Measurements from ENCODE around the gene OGFOD3.

OGFOD3 gene

DNA sequence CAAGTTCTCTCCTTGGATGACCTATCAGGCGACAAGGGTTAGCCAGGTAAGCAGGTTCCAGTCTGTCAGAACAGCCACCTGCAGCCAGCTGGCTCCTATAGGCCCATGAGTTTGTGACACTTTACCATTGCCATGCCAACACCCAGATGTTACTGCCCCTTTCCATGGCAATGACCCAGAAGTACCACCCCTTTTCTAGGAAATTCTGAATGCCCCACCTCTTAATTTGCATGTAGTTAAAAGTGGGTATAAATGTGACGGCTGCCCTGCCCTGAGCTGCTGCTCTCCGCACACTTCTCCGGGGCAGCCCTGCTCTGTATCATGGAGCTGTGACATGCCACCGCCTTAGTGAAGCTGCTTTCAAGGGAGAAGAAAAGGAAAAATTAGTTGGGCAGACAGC, 74.8 kb downstream of the OGFOD3 start:
- H3K36me3 Mint-ChIP-seq (ENCODE audit: low read depth), result no peaks in the 10 kb centered on the region
- peaks cover 27% of the 10 kb centered on the region for H3K9me3 Mint-ChIP-seq
- no peak overlapping the region for H3K27ac Mint-ChIP-seq
- H3K27me3 Mint-ChIP-seq (ENCODE audit: low read depth, poor library complexity), result peaks cover 18% of the 10 kb centered on the region
- TF ChIP-seq, protein P1, sequence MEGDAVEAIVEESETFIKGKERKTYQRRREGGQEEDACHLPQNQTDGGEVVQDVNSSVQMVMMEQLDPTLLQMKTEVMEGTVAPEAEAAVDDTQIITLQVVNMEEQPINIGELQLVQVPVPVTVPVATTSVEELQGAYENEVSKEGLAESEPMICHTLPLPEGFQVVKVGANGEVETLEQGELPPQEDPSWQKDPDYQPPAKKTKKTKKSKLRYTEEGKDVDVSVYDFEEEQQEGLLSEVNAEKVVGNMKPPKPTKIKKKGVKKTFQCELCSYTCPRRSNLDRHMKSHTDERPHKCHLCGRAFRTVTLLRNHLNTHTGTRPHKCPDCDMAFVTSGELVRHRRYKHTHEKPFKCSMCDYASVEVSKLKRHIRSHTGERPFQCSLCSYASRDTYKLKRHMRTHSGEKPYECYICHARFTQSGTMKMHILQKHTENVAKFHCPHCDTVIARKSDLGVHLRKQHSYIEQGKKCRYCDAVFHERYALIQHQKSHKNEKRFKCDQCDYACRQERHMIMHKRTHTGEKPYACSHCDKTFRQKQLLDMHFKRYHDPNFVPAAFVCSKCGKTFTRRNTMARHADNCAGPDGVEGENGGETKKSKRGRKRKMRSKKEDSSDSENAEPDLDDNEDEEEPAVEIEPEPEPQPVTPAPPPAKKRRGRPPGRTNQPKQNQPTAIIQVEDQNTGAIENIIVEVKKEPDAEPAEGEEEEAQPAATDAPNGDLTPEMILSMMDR (IDR thresholded peaks at IDR 0.05), result no peak
- H3K4me1 Mint-ChIP-seq, result peaks cover 50% of the 10 kb centered on the region
- no peak overlapping the region for H3K4me3 Mint-ChIP-seq
- DNase-seq, result no peak

DNA sequence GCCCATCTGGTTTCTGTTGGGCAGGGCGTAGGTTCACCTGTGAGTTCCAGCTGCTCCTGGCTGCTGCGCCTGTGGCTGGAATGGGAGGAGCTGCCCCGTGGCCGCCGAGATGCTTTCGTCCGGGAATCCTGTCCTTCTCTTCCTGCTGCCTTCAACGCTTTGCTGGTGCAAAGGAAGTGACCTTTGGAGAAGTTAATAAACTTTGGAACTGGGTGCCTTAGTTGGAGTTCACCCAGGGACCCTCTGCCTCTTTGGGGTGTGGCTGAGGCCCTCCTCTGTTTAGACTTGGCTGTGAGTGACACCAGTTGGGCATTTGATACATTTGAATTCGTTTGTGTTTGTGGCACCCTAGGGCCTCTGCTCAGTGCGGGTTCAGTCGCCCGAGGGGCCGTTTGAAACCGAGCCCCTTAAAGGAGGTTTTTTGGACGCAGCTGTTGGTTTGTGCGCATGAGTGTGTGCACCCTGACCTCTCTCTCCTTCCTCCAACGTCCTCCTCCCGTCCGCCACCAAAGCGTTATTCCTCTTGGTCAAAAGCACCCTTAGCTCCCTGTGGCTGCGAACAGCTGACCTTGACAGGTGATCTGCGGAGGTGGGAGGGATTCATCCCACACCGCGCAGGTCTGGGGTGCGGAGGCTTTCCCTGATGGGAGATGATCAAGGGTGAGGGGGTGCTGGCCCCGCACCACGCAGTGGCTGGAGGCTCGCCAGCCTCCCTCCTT, 75.9 kb downstream of the OGFOD3 start:
- DNase-seq, result no peak
- peaks cover 51% of the 10 kb centered on the region for H3K4me1 Mint-ChIP-seq
- TF ChIP-seq, protein P1 (IDR thresholded peaks at IDR 0.05), result no peak
- peaks cover 18% of the 10 kb centered on the region for H3K27me3 Mint-ChIP-seq (ENCODE audit: low read depth, poor library complexity)
- no peaks in the 10 kb centered on the region for H3K36me3 Mint-ChIP-seq (ENCODE audit: low read depth)
- H3K4me3 Mint-ChIP-seq, result no peak overlapping the region
- H3K27ac Mint-ChIP-seq, result no peak overlapping the region
- H3K9me3 Mint-ChIP-seq, result peaks cover 27% of the 10 kb centered on the region

DNA sequence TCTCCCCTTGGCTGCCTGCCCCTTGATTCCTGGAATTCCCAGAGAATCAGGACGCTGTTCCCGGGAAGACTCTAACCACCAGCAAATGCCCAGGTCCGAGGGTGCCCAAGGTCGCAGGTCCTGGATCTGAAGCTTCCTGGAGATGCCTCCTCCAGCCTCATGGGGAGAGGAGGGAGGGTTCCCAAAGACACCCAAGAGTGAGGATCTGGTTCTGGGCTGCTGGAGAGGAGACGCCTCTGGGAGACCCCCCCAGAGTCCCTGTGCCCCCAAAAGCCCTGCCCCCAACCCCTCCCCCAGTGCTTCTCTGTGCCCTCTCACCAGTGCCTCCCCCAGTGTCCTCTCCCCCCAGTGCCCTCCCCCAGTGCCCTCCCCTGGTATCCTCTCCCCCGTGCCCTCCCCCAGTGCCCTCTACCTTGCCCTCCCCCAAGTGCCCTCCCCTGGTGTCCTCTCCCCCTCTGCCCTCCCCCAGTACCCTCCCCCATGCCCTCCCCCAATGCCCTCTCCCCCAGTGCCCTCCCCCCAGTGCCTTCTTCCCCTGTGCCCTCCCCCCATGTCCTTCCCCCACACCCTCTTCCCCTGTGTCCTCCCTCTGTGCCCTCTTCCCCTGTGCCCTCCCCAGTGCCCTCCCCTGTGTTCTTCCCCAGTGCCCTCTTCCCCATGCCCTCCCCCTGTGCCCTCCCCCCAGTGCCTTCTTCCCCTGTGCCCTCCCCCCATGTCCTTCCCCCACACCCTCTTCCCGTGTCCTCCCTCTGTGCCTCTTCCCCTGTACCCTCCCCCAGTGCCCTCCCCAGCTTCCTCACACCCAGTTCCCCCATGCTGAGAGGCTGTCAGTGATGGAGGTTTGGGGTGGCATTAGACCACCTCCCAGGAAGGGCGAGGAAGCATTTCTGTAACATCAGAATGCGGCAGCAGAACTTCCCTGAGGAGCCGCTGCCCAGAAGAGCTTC, 78.5 kb downstream of the OGFOD3 start:
- H3K4me3 Mint-ChIP-seq, result no peak overlapping the region
- TF ChIP-seq, protein P1 (IDR thresholded peaks at IDR 0.05), result no peak
- H3K4me1 Mint-ChIP-seq, result peaks cover 53% of the 10 kb centered on the region
- H3K36me3 Mint-ChIP-seq (ENCODE audit: low read depth), result no peaks in the 10 kb centered on the region
- H3K27me3 Mint-ChIP-seq (ENCODE audit: low read depth, poor library complexity), result peaks cover 40% of the 10 kb centered on the region
- no peak overlapping the region for H3K27ac Mint-ChIP-seq
- no peak for DNase-seq
- H3K9me3 Mint-ChIP-seq, result peaks cover 27% of the 10 kb centered on the region
